HEK293 (cell line): ENCODE results near the gene AFDN.

Source experiments
- CTCF ChIP-seq: fragments of 450-650 bp; formaldehyde crosslinking; IDR thresholded peaks from 2 replicates; pipeline ENCODE4 v1.5.1; 2016; ENCODE audit warnings: missing biosample characterization, missing genetic modification characterization
- GFI1B ChIP-seq: fragments of 450-650 bp; formaldehyde crosslinking; IDR thresholded peaks from 2 replicates; pipeline ENCODE4 v1.5.1; 2016; ENCODE audit warnings: missing biosample characterization, missing genetic modification characterization
- HOXC10 ChIP-seq: sonication (generic); formaldehyde crosslinking; IDR thresholded peaks from 2 replicates; pipeline ENCODE4 v1.8.1; 2023; ENCODE audit warnings: mild to moderate bottlenecking, missing genetic modification reagents
- KLF8 ChIP-seq: fragments of 450-650 bp; formaldehyde crosslinking; IDR thresholded peaks from 2 replicates; pipeline ENCODE4 v1.5.1; 2016; ENCODE audit warnings: missing biosample characterization, missing genetic modification characterization
- OVOL3 ChIP-seq: fragments of 450-650 bp; formaldehyde crosslinking; IDR thresholded peaks from 2 replicates; pipeline ENCODE4 v1.5.1; 2016; ENCODE audit warnings: missing biosample characterization, missing genetic modification characterization
- WT1 ChIP-seq: fragments of 450-650 bp; formaldehyde crosslinking; IDR thresholded peaks from 2 replicates; pipeline ENCODE4 v1.5.1; 2016; ENCODE audit warnings: missing biosample characterization, missing genetic modification characterization
- ZBTB17 ChIP-seq: fragments of 450-650 bp; formaldehyde crosslinking; IDR thresholded peaks from 2 replicates; pipeline ENCODE4 v1.5.1; 2016; ENCODE audit warnings: missing biosample characterization, missing genetic modification characterization
- ZFHX2 ChIP-seq: fragments of 450-650 bp; formaldehyde crosslinking; conservative IDR thresholded peaks from 2 replicates; pipeline ENCODE4 v1.5.1; 2016; ENCODE audit warnings: missing biosample characterization, missing genetic modification characterization
- ZIC2 ChIP-seq: fragments of 450-650 bp; formaldehyde crosslinking; IDR thresholded peaks from 2 replicates; pipeline ENCODE4 v1.5.1; 2016; ENCODE audit warnings: missing biosample characterization, missing genetic modification characterization
- ZNF140 ChIP-seq: fragments of 450-650 bp; formaldehyde crosslinking; IDR thresholded peaks from 2 replicates; pipeline ENCODE4 v1.5.1; 2016; ENCODE audit warnings: missing biosample characterization, missing genetic modification characterization
- ZNF2 ChIP-seq: fragments of 450-650 bp; formaldehyde crosslinking; IDR thresholded peaks from 2 replicates; pipeline ENCODE4 v1.5.1; 2016; ENCODE audit warnings: missing biosample characterization, missing genetic modification characterization
- ZNF266 ChIP-seq: fragments of 450-650 bp; formaldehyde crosslinking; IDR thresholded peaks from 2 replicates; pipeline ENCODE4 v1.5.1; 2016; ENCODE audit warnings: missing biosample characterization, missing genetic modification characterization, low read depth
- ZNF335 ChIP-seq: fragments of 450-650 bp; formaldehyde crosslinking; conservative IDR thresholded peaks from 2 replicates; pipeline ENCODE4 v1.5.1; 2016; ENCODE audit warnings: missing biosample characterization, missing genetic modification characterization
- ZNF341 ChIP-seq: fragments of 450-650 bp; formaldehyde crosslinking; IDR thresholded peaks from 2 replicates; pipeline ENCODE4; 2016; ENCODE audit warnings: low read depth, missing biosample characterization, missing genetic modification characterization
- ZNF354C ChIP-seq: fragments of 450-650 bp; formaldehyde crosslinking; IDR thresholded peaks from 2 replicates; pipeline ENCODE4 v1.5.1; 2016; ENCODE audit warnings: missing biosample characterization, missing genetic modification characterization, low read depth, borderline replicate concordance
- ZNF549 ChIP-seq: fragments of 450-650 bp; IDR thresholded peaks from 2 replicates; pipeline ENCODE4 v1.5.1; 2018; ENCODE audit warnings: missing biosample characterization, missing genetic modification characterization, mild to moderate bottlenecking, inconsistent platforms, moderate library complexity
- ZNF585B ChIP-seq: fragments of 450-650 bp; formaldehyde crosslinking; IDR thresholded peaks from 2 replicates; pipeline ENCODE4 v1.5.1; 2016; ENCODE audit warnings: missing biosample characterization, missing genetic modification characterization
- ZNF645 ChIP-seq: fragments of 450-650 bp; formaldehyde crosslinking; IDR thresholded peaks from 2 replicates; pipeline ENCODE4; 2016; ENCODE audit warnings: missing biosample characterization, missing genetic modification characterization
- ZNF658 ChIP-seq: fragments of 450-650 bp; formaldehyde crosslinking; IDR thresholded peaks from 2 replicates; pipeline ENCODE4; 2016; ENCODE audit warnings: missing biosample characterization, missing genetic modification characterization
- ZNF664 ChIP-seq: fragments of 450-650 bp; formaldehyde crosslinking; IDR thresholded peaks from 2 replicates; pipeline ENCODE4 v1.5.1; 2016; ENCODE audit warnings: missing biosample characterization, missing genetic modification characterization
- ZNF670 ChIP-seq: fragments of 450-650 bp; formaldehyde crosslinking; IDR thresholded peaks from 2 replicates; pipeline ENCODE4 v1.5.1; 2016; ENCODE audit warnings: missing biosample characterization, missing genetic modification characterization, low read depth
- ZNF777 ChIP-seq: fragments of 450-650 bp; formaldehyde crosslinking; IDR thresholded peaks from 2 replicates; pipeline ENCODE4 v1.5.1; 2017; ENCODE audit warnings: missing biosample characterization, missing genetic modification characterization, borderline replicate concordance
- ZNF791 ChIP-seq: fragments of 450-650 bp; formaldehyde crosslinking; IDR thresholded peaks from 2 replicates; pipeline ENCODE4 v1.5.1; 2016; ENCODE audit warnings: missing biosample characterization, missing genetic modification characterization
- ZNF843 ChIP-seq: fragments of 450-650 bp; formaldehyde crosslinking; IDR thresholded peaks from 2 replicates; pipeline ENCODE4 v1.5.1; 2016; ENCODE audit warnings: missing biosample characterization, missing genetic modification characterization
- ZSCAN23 ChIP-seq: fragments of 450-650 bp; formaldehyde crosslinking; IDR thresholded peaks from 2 replicates; pipeline ENCODE4 v1.5.1; 2016; ENCODE audit warnings: missing biosample characterization, missing genetic modification characterization
- TF ChIP-seq, protein P1 (sequence below): fragments of 450-650 bp; formaldehyde crosslinking; IDR thresholded peaks from 2 replicates; pipeline ENCODE4 v1.5.1; 2016; ENCODE audit warnings: missing biosample characterization, missing genetic modification characterization, borderline replicate concordance
- TF ChIP-seq, protein P2 (sequence below): fragments of 450-650 bp; formaldehyde crosslinking; IDR thresholded peaks from 2 replicates; pipeline ENCODE4 v1.5.1; 2016; ENCODE audit warnings: missing biosample characterization, missing genetic modification characterization
- TF ChIP-seq, protein P3 (sequence below): fragments of 450-650 bp; formaldehyde crosslinking; IDR thresholded peaks from 2 replicates; pipeline ENCODE4 v1.5.1; 2016; ENCODE audit warnings: missing biosample characterization, missing genetic modification characterization
- TF ChIP-seq, protein P4 (sequence below): fragments of 450-650 bp; formaldehyde crosslinking; IDR thresholded peaks from 2 replicates; pipeline ENCODE4 v1.5.1; 2016; ENCODE audit warnings: missing biosample characterization, missing genetic modification characterization
- TF ChIP-seq, protein P5 (sequence below): fragments of 450-650 bp; formaldehyde crosslinking; IDR thresholded peaks from 2 replicates; pipeline ENCODE4 v1.5.1; 2017; ENCODE audit warnings: missing biosample characterization, missing genetic modification characterization

AFDN gene

GRCh38 chr6:167828325-167828956 lies 1.7 kb downstream of the AFDN start (continued):
- TF ChIP-seq ZNF645 (tag by site-specific recombination) = no peak
- TF ChIP-seq, protein P1, sequence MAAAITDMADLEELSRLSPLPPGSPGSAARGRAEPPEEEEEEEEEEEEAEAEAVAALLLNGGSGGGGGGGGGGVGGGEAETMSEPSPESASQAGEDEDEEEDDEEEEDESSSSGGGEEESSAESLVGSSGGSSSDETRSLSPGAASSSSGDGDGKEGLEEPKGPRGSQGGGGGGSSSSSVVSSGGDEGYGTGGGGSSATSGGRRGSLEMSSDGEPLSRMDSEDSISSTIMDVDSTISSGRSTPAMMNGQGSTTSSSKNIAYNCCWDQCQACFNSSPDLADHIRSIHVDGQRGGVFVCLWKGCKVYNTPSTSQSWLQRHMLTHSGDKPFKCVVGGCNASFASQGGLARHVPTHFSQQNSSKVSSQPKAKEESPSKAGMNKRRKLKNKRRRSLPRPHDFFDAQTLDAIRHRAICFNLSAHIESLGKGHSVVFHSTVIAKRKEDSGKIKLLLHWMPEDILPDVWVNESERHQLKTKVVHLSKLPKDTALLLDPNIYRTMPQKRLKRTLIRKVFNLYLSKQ (tag by site-specific recombination) = no peak
- peak; percentile 63 for TF ChIP-seq GFI1B (tag by site-specific recombination)
- TF ChIP-seq ZNF777 (tag by site-specific recombination) = no peak
- TF ChIP-seq CTCF (tag by site-specific recombination) = no peak
- TF ChIP-seq, protein P2, sequence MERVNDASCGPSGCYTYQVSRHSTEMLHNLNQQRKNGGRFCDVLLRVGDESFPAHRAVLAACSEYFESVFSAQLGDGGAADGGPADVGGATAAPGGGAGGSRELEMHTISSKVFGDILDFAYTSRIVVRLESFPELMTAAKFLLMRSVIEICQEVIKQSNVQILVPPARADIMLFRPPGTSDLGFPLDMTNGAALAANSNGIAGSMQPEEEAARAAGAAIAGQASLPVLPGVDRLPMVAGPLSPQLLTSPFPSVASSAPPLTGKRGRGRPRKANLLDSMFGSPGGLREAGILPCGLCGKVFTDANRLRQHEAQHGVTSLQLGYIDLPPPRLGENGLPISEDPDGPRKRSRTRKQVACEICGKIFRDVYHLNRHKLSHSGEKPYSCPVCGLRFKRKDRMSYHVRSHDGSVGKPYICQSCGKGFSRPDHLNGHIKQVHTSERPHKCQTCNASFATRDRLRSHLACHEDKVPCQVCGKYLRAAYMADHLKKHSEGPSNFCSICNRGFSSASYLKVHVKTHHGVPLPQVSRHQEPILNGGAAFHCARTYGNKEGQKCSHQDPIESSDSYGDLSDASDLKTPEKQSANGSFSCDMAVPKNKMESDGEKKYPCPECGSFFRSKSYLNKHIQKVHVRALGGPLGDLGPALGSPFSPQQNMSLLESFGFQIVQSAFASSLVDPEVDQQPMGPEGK = no peak
- peak; percentile 74; the same call in 1 of the 2 replicates for TF ChIP-seq ZNF664 (tag by site-specific recombination)
- no peak for TF ChIP-seq ZNF354C
- TF ChIP-seq WT1 (tag by site-specific recombination) = peak; percentile 92
- TF ChIP-seq ZNF335 (tag by site-specific recombination) = no peak
- TF ChIP-seq, protein P3, sequence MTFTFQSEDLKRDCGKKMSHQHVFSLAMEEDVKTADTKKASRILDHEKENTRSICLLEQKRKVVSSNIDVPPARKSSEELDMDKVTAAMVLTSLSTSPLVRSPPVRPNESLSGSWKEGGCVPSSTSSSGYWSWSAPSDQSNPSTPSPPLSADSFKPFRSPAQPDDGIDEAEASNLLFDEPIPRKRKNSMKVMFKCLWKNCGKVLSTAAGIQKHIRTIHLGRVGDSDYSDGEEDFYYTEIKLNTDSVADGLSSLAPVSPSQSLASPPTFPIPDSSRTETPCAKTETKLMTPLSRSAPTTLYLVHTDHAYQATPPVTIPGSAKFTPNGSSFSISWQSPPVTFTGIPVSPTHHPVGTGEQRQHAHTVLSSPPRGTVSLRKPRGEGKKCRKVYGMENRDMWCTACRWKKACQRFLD (tag by site-specific recombination) = no peak
- TF ChIP-seq ZNF2 (tag by site-specific recombination) = no peak
- no peak for TF ChIP-seq ZNF549 (tag by site-specific recombination)
- TF ChIP-seq, protein P4, sequence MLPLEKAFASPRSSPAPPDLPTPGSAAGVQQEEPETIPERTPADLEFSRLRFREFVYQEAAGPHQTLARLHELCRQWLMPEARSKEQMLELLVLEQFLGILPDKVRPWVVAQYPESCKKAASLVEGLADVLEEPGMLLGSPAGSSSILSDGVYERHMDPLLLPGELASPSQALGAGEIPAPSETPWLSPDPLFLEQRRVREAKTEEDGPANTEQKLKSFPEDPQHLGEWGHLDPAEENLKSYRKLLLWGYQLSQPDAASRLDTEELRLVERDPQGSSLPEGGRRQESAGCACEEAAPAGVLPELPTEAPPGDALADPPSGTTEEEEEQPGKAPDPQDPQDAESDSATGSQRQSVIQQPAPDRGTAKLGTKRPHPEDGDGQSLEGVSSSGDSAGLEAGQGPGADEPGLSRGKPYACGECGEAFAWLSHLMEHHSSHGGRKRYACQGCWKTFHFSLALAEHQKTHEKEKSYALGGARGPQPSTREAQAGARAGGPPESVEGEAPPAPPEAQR (tag by site-specific recombination) = no peak
- TF ChIP-seq ZNF585B (tag by site-specific recombination) = no peak
- TF ChIP-seq KLF8 (tag by site-specific recombination) = no peak; the same call in 1 of the 2 replicates
- no peak for TF ChIP-seq ZBTB17 (tag by site-specific recombination)
- no peak for TF ChIP-seq ZNF140
- TF ChIP-seq ZFHX2 (tag by site-specific recombination) = no peak
- no peak for TF ChIP-seq HOXC10 (CRISPR knock-in tag)
- TF ChIP-seq OVOL3 (tag by site-specific recombination) = no peak
- TF ChIP-seq ZNF843 (tag by site-specific recombination) = no peak
- no peak for TF ChIP-seq ZSCAN23 (tag by site-specific recombination)
- TF ChIP-seq ZIC2 (tag by site-specific recombination) = no peak
- no peak for TF ChIP-seq ZNF670 (tag by site-specific recombination)
- no peak for TF ChIP-seq ZNF341 (tag by site-specific recombination)
- TF ChIP-seq, protein P5, sequence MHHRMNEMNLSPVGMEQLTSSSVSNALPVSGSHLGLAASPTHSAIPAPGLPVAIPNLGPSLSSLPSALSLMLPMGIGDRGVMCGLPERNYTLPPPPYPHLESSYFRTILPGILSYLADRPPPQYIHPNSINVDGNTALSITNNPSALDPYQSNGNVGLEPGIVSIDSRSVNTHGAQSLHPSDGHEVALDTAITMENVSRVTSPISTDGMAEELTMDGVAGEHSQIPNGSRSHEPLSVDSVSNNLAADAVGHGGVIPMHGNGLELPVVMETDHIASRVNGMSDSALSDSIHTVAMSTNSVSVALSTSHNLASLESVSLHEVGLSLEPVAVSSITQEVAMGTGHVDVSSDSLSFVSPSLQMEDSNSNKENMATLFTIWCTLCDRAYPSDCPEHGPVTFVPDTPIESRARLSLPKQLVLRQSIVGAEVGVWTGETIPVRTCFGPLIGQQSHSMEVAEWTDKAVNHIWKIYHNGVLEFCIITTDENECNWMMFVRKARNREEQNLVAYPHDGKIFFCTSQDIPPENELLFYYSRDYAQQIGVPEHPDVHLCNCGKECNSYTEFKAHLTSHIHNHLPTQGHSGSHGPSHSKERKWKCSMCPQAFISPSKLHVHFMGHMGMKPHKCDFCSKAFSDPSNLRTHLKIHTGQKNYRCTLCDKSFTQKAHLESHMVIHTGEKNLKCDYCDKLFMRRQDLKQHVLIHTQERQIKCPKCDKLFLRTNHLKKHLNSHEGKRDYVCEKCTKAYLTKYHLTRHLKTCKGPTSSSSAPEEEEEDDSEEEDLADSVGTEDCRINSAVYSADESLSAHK (tag by site-specific recombination) = no peak
- TF ChIP-seq ZNF791 (tag by site-specific recombination) = no peak
- TF ChIP-seq ZNF658 (tag by site-specific recombination) = no peak
- TF ChIP-seq ZNF266 (tag by site-specific recombination) = no peak
